Upper lobe of right lung (tissue), 1 donor: ENCODE results near the gene TMEM143. TPM values are rescaled to one million over a fixed set of nuclear protein-coding genes. Genes with fewer than 3 reads are reported as not detected.
"Not testable (repeated sequence)": the region's sequence is repeated elsewhere in the genome, so short reads cannot be mapped to it uniquely, and the experiment has no call there.

Source experiments
- ATAC-seq: fragments of 200-7000 bp; cut with Tn5 transposase; one replicate; pipeline ENCODE4 v1.9.1; 2020; ENCODE audit warnings: mild to moderate bottlenecking, moderate library complexity
- DNase-seq: peaks from one replicate; pipeline ENCODE4 v3.0.0-alpha.2; 2020
- H3K27ac ChIP-seq: fragments of 200-600 bp; one replicate; pipeline ENCODE4 v1.8.0; 2022
- H3K27me3 ChIP-seq: fragments of 200-600 bp; one replicate; pipeline ENCODE4 v1.8.0; 2022; ENCODE audit warnings: mild to moderate bottlenecking
- H3K36me3 ChIP-seq: fragments of 200-600 bp; one replicate; pipeline ENCODE4 v1.8.0; 2022
- H3K4me1 ChIP-seq: fragments of 200-600 bp; one replicate; pipeline ENCODE4 v1.8.0; 2022
- H3K4me3 ChIP-seq: fragments of 200-600 bp; one replicate; pipeline ENCODE4 v1.8.0; 2022; ENCODE audit warnings: mild to moderate bottlenecking
- H3K9me3 ChIP-seq: fragments of 200-600 bp; one replicate; pipeline ENCODE4 v1.8.0; 2022
- intact Hi-C: fragments of 100-400 bp; cut with DNase I; formaldehyde crosslinking; loops from one replicate; pipeline ENCODE4 v1.11.0; 2022
- total RNA-seq: library from RNA; stranded (reverse); fragmentation: NEBNext Ultra II Directional; extraction: Animal tissue kit (Norgen Biotek cat#: 25700); gene quantifications from one replicate; pipeline ENCODE4 v1.2.1, GENCODE V29; 2021
- TF ChIP-seq, protein P1 (sequence below): fragments of 200-600 bp; IDR thresholded peaks from one replicate; pipeline ENCODE4 v1.8.0; 2022; ENCODE audit warnings: antibody characterized with exemption
- donor health status: DM: no; HTN: yes; CAD: no; lungs with severe emphysema.

TMEM143 gene
- total RNA-seq, 1 donor from 2014 or later: 10.7 TPM

DNA sequence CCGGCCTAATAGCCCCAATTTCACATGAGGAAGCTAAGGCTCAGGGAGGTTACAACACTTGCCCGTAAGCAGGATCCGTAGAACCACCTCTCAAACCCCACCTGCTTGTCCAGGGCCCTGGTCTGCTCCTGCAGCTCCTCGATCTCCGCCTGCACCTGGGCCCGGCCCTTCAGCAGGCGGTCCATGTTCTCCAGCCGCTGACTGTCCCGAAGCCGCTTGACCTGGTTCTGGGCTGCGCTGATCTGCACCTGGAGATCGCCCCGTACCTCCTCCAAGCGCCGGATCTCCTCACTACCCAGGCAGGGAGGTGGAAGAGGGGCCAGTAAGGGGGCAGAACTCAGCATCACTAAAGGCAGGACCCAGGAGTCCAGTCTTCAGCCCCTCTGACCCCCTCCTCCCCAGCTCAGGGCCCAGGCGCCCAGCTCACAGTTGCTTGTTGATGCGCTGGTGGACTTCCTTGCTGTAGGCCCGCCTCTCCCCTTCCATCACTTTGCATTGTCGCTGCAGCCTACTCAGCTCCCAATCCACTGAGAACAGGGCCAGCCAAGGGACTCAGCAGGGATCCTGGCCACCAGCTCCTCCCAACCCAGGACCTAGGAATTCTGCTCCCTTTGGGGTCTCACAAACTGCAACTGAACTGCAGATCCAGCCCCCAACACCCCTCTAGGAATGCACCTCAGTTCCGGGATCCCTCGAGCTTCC, 45.3 kb downstream of the TMEM143 start:
- Histone ChIP-seq H3K27me3 (no peaks in the 10 kb centered on the region), H3K9me3 (no peaks in the 10 kb centered on the region), H3K4me3 (no peak overlapping the region), H3K4me1 (peaks cover 26% of the 10 kb centered on the region), H3K36me3 (no peaks in the 10 kb centered on the region), H3K27ac (no peak overlapping the region)
- TF ChIP-seq, protein P1, sequence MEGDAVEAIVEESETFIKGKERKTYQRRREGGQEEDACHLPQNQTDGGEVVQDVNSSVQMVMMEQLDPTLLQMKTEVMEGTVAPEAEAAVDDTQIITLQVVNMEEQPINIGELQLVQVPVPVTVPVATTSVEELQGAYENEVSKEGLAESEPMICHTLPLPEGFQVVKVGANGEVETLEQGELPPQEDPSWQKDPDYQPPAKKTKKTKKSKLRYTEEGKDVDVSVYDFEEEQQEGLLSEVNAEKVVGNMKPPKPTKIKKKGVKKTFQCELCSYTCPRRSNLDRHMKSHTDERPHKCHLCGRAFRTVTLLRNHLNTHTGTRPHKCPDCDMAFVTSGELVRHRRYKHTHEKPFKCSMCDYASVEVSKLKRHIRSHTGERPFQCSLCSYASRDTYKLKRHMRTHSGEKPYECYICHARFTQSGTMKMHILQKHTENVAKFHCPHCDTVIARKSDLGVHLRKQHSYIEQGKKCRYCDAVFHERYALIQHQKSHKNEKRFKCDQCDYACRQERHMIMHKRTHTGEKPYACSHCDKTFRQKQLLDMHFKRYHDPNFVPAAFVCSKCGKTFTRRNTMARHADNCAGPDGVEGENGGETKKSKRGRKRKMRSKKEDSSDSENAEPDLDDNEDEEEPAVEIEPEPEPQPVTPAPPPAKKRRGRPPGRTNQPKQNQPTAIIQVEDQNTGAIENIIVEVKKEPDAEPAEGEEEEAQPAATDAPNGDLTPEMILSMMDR: no peak
- ATAC-seq: no peak
- intact Hi-C loops: no loop called here
- DNase-seq: no peak

DNA sequence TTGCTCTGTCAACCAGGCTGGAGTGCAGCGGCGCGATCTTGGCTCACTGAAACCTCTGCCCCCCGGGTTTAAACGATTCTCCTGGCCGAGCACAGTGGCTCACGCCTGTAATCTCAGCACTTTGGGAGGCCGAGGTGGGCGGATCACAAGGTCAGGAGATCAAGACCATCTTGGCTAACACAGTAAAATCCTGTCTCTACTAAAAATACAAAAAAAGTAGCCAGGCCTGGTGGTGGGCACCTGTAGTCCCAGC, 46.1 kb downstream of the TMEM143 start:
- ATAC-seq, H3K36me3 ChIP-seq, H3K9me3 ChIP-seq, H3K27me3 ChIP-seq, H3K27ac ChIP-seq, intact Hi-C loops, H3K4me3 ChIP-seq, DNase-seq: not testable (repeated sequence)
- peaks cover 18% of the 10 kb centered on the region for H3K4me1 ChIP-seq

DNA sequence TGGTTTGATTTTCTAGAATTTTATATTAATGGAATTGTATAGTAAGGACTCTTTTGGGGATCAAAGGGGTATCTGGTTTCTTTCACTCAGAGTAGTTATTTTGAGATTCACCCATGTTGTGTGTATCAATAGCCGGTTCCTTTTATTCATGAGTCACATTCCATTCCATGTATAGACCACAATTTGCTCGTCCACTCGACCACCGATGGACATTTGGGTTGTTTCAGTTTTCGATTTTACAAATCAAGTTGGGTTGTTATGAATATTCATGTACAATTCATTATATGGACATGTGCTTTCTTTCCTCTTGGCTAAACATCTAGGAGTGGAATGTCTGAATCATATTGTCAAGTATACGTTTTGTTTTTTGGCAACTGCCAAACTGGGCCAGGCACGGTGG, 48.0 kb downstream of the TMEM143 start:
- DNase-seq: no peak
- TF ChIP-seq, protein P1: no peak
- Histone ChIP-seq H3K9me3 (no peaks in the 10 kb centered on the region), H3K27ac (no peak overlapping the region), H3K36me3 (no peaks in the 10 kb centered on the region), H3K27me3 (no peaks in the 10 kb centered on the region), H3K4me1 (peaks cover 8% of the 10 kb centered on the region), H3K4me3 (no peak overlapping the region)
- intact Hi-C loops: no loop called here
- no peak for ATAC-seq

- H3K27ac ChIP-seq: no peak overlapping the region
- DNase-seq (no peak), ATAC-seq (no peak)
- TF ChIP-seq, protein P1: no peak
- H3K9me3 ChIP-seq: no peaks in the 10 kb centered on the region
- no peaks in the 10 kb centered on the region for H3K27me3 ChIP-seq
- intact Hi-C loops: no loop called here
- H3K36me3 ChIP-seq: no peaks in the 10 kb centered on the region
- no peak overlapping the region for H3K4me3 ChIP-seq
- no peaks in the 10 kb centered on the region for H3K4me1 ChIP-seq
These were observed 52.4 kb downstream of the TMEM143 start for GRCh38 chr19:48311384-48311783.

- DNase-seq: no peak
These were observed 53.5 kb downstream of the TMEM143 start for GRCh38 chr19:48310227-48310626.

GRCh38 chr19:48309731-48310130, 54.0 kb downstream of the TMEM143 start:
- H3K9me3 ChIP-seq, H3K4me3 ChIP-seq, intact Hi-C loops, DNase-seq, ATAC-seq, H3K4me1 ChIP-seq, H3K27ac ChIP-seq, H3K27me3 ChIP-seq, H3K36me3 ChIP-seq: not testable (repeated sequence)

More at GRCh38 chr19:48310227-48310626, 53.5 kb downstream of the TMEM143 start:
- H3K4me1 ChIP-seq: no peaks in the 10 kb centered on the region
- H3K27ac ChIP-seq: no peak overlapping the region
- no peak for ATAC-seq
- TF ChIP-seq, protein P1: no peak
- no peaks in the 10 kb centered on the region for H3K27me3 ChIP-seq
- no peaks in the 10 kb centered on the region for H3K9me3 ChIP-seq
- no peak overlapping the region for H3K4me3 ChIP-seq
- no peaks in the 10 kb centered on the region for H3K36me3 ChIP-seq
- intact Hi-C loops: no loop called here
